GM18909 (cell line): ENCODE measurements around the gene DDOST.
"Not testable (repeated sequence)": the region's sequence is repeated elsewhere in the genome, so short reads cannot be mapped to it uniquely, and the experiment has no call there.

Experiments
- ATAC-seq: cut with Tn5 transposase; IDR thresholded peaks from one replicate; pipeline ENCODE4 v1.9.1; 2021; ENCODE audit warnings: mild to moderate bottlenecking; ENCODE audit not compliant: unreplicated experiment, poor library complexity

The DDOST gene

GRCh38 chr1:20630729-20631128, 30.4 kb downstream of the DDOST start:
- no peak for ATAC-seq

GRCh38 chr1:20626524-20626923, 34.6 kb downstream of the DDOST start:
- ATAC-seq = no peak

- no peak for ATAC-seq
Observed at GRCh38 chr1:20626098-20626427, 35.1 kb downstream of the DDOST start.

- no peak for ATAC-seq
Observed at GRCh38 chr1:20625176-20626097, 35.7 kb downstream of the DDOST start.

- no peak for ATAC-seq
Observed at GRCh38 chr1:20624709-20625108, 36.5 kb downstream of the DDOST start.

GRCh38 chr1:20621012-20621411, 40.2 kb downstream of the DDOST start:
- no peak for ATAC-seq

GRCh38 chr1:20619999-20620398, 41.2 kb downstream of the DDOST start:
- no peak for ATAC-seq

- no peak for ATAC-seq
Observed at GRCh38 chr1:20618550-20618949, 42.6 kb downstream of the DDOST start.

GRCh38 chr1:20616847-20617487, 44.2 kb downstream of the DDOST start:
- no peak for ATAC-seq

GRCh38 chr1:20615946-20616846, 45.0 kb downstream of the DDOST start:
- no peak for ATAC-seq

GRCh38 chr1:20614131-20614579, 47.0 kb downstream of the DDOST start:
- no peak for ATAC-seq

GRCh38 chr1:20612221-20612746, 48.9 kb downstream of the DDOST start:
- no peak for ATAC-seq

- ATAC-seq = no peak
Observed at GRCh38 chr1:20611652-20612051, 49.5 kb downstream of the DDOST start.

GRCh38 chr1:20610970-20611369, 50.2 kb downstream of the DDOST start:
- no peak for ATAC-seq

GRCh38 chr1:20609541-20609940, 51.6 kb downstream of the DDOST start:
- no peak for ATAC-seq

GRCh38 chr1:20606801-20607570, 54.2 kb downstream of the DDOST start:
- ATAC-seq = not testable (repeated sequence)

- no peak for ATAC-seq
Observed at GRCh38 chr1:20604678-20605077, 56.5 kb downstream of the DDOST start.

GRCh38 chr1:20603504-20604464, 57.4 kb downstream of the DDOST start:
- no peak for ATAC-seq
